Measurements from ENCODE around the gene PFKFB2.

The PFKFB2 gene

DNA sequence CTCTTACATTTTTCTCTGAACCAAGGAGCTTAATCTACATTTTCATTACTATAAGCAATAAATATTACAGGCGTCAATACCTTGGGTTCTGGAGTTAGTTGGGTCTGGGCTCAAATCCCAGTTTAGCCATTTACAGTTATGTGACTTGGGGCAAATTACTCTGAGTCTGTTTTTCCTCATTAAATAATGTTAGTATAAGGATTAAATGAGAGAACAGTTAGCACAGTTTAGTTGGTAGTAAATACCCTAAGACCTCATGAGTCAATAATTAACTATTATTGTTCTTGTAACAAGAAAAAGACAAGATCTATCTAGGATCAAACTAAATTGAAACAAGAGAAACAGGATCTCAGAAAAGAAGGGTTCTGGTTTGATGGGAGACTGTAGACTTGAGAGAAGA, 25.2 kb upstream of the PFKFB2 start:
- no peak for DNase-seq (ENCODE audit: low read depth)
- TF ChIP-seq, protein P1, sequence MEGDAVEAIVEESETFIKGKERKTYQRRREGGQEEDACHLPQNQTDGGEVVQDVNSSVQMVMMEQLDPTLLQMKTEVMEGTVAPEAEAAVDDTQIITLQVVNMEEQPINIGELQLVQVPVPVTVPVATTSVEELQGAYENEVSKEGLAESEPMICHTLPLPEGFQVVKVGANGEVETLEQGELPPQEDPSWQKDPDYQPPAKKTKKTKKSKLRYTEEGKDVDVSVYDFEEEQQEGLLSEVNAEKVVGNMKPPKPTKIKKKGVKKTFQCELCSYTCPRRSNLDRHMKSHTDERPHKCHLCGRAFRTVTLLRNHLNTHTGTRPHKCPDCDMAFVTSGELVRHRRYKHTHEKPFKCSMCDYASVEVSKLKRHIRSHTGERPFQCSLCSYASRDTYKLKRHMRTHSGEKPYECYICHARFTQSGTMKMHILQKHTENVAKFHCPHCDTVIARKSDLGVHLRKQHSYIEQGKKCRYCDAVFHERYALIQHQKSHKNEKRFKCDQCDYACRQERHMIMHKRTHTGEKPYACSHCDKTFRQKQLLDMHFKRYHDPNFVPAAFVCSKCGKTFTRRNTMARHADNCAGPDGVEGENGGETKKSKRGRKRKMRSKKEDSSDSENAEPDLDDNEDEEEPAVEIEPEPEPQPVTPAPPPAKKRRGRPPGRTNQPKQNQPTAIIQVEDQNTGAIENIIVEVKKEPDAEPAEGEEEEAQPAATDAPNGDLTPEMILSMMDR (conservative IDR thresholded peaks at IDR 0.05; ENCODE audit: low read depth, low read length): no peak
- no peak overlapping the region for H3K4me3 ChIP-seq (ENCODE audit: low read depth, low read length)

DNA sequence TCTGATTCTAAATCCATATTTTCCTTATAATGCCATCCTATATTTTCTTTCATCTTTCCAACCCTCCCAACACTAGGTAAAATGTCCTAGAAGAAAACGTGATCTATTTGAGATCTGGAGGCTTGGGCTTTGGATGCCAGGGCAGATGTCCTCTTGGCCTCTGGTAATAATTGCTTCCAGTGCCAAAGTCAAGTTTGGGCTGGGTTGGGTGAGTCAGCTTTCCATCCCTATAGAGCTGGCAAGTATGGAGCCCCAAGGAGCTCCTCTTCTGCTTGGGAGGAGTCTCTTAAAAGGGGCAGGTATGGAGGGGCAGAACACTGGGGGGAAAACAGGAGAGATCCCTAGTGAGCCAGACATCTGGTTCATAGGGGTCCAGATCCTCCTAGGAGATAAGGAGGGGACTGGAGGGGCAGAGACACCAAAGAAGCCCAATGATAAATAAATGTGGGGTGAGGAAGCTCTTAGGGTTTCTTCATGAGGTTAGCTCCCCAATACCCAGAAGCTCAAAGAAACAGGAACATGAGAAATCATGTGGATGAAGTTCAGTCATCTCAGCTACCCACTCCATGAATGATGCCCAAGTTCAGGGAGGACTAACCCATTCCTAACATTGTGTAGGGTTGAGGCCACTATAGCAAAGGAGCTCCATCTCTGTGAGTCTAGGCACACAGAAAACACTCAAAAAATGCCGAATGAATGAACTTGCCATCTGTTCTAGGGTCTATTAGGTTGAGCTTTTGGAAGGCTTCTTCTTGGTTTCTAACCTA, 24.0 kb upstream of the PFKFB2 start:
- TF ChIP-seq, protein P1 (conservative IDR thresholded peaks at IDR 0.05; ENCODE audit: low read depth, low read length): no peak
- no peak overlapping the region for H3K4me3 ChIP-seq (ENCODE audit: low read depth, low read length)
- DNase-seq (ENCODE audit: low read depth): no peak

DNA sequence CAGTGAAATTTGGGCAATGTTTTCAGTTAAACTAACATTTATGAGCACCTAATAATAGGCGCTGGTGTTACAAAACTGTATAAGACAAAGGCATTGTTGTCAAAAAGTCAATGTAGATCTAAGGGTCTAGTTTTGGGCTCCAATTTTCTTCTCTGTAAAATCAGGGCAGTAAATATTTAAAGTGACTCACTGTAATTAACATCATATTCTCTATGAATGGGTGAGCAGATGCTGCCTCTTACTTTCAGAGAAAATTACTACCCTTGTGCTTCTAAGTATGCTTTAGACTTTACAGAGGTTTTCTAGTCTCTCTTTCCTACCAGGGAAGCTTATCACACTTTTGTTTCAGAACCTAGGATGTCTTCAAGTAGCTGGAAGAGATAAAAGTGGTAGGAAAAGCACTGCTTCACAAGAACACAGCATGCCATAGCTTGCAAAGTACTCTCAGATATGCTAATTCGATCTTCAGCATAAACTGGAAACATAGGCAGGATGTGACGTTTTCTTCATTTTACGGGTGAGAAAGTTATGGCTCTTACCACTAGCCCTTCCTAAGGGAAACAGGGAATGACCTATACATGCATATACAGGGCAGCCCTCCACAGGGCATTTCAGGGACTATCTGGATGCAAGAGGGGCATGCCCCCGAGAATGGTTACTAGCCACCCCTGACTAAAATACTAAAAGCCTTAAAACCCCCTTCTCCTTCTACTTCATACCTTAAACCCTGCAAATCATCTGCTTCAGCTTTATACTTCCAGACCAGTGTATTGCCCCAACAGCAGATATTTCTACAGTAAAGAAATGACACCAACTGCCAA, 23.2 kb upstream of the PFKFB2 start:
- TF ChIP-seq, protein P1 (conservative IDR thresholded peaks at IDR 0.05; ENCODE audit: low read depth, low read length): no peak
- no peak overlapping the region for H3K4me3 ChIP-seq (ENCODE audit: low read depth, low read length)
- no peak for DNase-seq (ENCODE audit: low read depth)

DNA sequence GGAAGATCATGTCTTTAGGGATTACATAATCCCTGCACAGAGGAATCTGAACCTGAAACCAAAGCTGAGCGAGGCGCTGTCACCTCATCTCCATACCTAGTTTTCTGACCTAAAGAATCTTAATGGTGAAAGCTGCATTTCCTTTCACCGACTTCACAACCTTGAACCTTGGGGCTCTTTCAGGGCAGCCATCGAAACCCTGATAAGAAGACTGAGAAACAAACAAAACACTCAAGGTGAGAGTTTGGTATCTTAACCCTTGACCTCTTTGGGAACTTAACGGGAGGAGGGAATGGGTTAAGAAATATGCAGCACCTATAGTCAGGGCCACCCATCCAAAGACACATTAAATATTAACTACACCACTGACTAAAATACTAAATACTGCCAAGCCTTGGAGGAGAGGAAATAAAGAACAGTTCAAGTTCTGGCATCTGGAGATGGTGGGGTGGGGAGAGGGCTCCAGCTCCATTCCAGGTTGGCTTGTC, 22.5 kb upstream of the PFKFB2 start:
- H3K4me3 ChIP-seq (ENCODE audit: low read depth, low read length): no peak overlapping the region

DNA sequence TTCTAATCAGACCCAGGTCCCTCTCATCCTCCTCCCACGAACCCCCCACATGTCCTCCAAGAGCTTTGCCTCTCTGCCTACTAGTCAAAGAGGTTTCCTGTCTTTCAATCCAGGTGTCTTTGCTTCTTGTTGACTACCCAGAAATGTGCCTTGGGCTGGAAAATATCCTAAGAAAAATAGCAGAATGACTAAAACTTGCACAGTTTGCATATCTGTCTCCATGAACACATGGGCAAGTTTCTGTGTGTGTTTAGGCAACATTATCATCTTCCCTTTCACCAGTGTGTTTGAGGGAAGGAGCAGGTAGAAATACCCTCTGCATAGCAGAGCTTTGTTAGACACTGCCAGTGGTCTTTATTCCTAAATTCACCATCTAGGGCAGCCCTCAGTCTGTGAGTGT, 22.1 kb upstream of the PFKFB2 start:
- no peak for DNase-seq (ENCODE audit: low read depth)
- no peak overlapping the region for H3K4me3 ChIP-seq (ENCODE audit: low read depth, low read length)
- TF ChIP-seq, protein P1 (conservative IDR thresholded peaks at IDR 0.05; ENCODE audit: low read depth, low read length): no peak

More for the DNA sequence above, 22.5 kb upstream of the PFKFB2 start:
- TF ChIP-seq, protein P1 (conservative IDR thresholded peaks at IDR 0.05; ENCODE audit: low read depth, low read length): no peak
- DNase-seq (ENCODE audit: low read depth): no peak

DNA sequence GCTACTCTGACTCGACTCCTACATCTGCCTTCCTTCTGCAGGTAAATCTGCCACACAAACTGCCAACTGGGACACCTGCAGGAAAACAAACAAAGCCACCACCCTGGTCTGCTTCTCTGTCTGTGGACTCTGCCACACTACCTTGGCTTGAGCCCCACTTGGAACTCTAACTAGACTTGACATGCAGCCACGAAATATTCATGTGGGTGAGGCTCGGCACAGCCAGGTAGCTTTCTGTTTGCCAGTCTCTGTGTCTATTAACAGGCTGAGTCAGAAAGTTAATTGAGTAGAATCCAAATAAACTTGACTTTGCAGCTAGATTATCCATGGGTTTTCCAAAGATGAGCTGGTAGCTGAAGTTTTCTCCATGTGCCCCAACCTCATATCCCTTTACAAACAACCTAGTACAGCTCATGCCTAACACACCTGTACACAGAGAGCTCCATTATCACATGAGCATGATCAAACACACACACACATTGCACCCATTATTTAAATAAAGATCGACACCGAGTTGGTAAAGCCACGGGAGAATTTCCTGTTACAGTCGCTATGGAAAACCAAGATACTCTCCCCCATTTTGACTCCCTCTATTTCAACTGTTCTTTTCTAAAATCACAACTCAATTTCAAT, 21.3 kb upstream of the PFKFB2 start:
- no peak overlapping the region for H3K4me3 ChIP-seq (ENCODE audit: low read depth, low read length)
- DNase-seq (ENCODE audit: low read depth): no peak
- TF ChIP-seq, protein P1 (conservative IDR thresholded peaks at IDR 0.05; ENCODE audit: low read depth, low read length): no peak
